ENCODE measurements around the gene WNT11.

GRCh38 chr11:76237000-76237649 is 30.8 kb upstream of the WNT11 start:
- TF ChIP-seq CTCF (IDR thresholded peaks at IDR 0.05; ENCODE audit: poor library complexity, severe bottlenecking) (no peak), SMC3 (conservative IDR thresholded peaks at IDR 0.05; ENCODE audit: poor library complexity) (no peak), REST (IDR thresholded peaks at IDR 0.05; ENCODE audit: borderline replicate concordance) (no peak), POLR2AphosphoS5 (IDR thresholded peaks at IDR 0.05) (no peak), EZH2 (IDR thresholded peaks at IDR 0.05; ENCODE audit: borderline replicate concordance, insufficient read depth, low read length, poor library complexity, severe bottlenecking) (no peak), MXI1 (conservative IDR thresholded peaks at IDR 0.05; ENCODE audit: poor library complexity, severe bottlenecking) (no peak), EP300 (conservative IDR thresholded peaks at IDR 0.05; ENCODE audit: poor library complexity, severe bottlenecking) (no peak), TAF1 (IDR thresholded peaks at IDR 0.05; ENCODE audit: low read depth) (no peak)
